HCT116 (cell line): ENCODE results near the gene CTRL. TPM values are rescaled to one million over a fixed set of nuclear protein-coding genes. Genes with fewer than 3 reads are reported as not detected.

Source experiments
- ATAC-seq: fragments of 200-7000 bp; cut with Tn5 transposase; 2 replicates; pipeline ENCODE4 v1.9.1; 2020; ENCODE audit warnings: mild to moderate bottlenecking, moderate library complexity
- BruUV-seq: library from RNA; stranded (reverse); fragments of 400-500 nt; replicated peaks from 2 replicates; lab custom pipeline; 2021; lab: Mats Ljungman, UMichigan
- CTCF ChIA-PET: fragments of 300-600 bp; sonication (Branson Sonifier 250); formaldehyde crosslinking; loops from one replicate; lab custom pipeline; 2021; ENCODE audit warnings: antibody characterized with exemption; lab: Charles Lee
- POLR2A ChIA-PET: fragments of 300-600, 350-600 bp; sonication (Branson Sonifier 250); formaldehyde crosslinking; loops from one replicate; lab custom pipeline; 2021; ENCODE audit warnings: antibody characterized with exemption; lab: Charles Lee
- RAD21 ChIA-PET, 2 experiments: fragments of 300-600 bp; sonication (Branson Sonifier 250); formaldehyde crosslinking; loops; one replicate each; lab custom pipeline; 2023; ENCODE audit warnings: low total read pairs in 2 of 2; ENCODE audit not compliant: uncharacterized antibody in 2 of 2, unreplicated experiment in 2 of 2, low non-redundant PET in 1 of 2; lab: Charles Lee
- DNase-seq: peaks from one replicate; pipeline ENCODE4 v3.0.0-alpha.2; 2010; ENCODE audit warnings: low read depth, low spot score
- H2AFZ ChIP-seq: fragments of 200-600 bp; shearing (Covaris generic), sonication (generic); 2 replicates; pipeline ENCODE4 v1.6.1; 2017; ENCODE audit warnings: low read depth, mixed run types, mixed read lengths, antibody characterized with exemption, low read length; ENCODE audit not compliant: poor library complexity, severe bottlenecking
- H3K27ac ChIP-seq: 2 replicates; pipeline ENCODE4 v1.5.1; 2012; ENCODE audit warnings: low read depth, low read length
- H3K27me3 ChIP-seq: fragments of 200-600 bp; sonication (generic); 2 replicates; pipeline ENCODE4 v1.6.1; 2016; ENCODE audit warnings: mixed run types, low read length, mixed read lengths; ENCODE audit not compliant: insufficient read depth
- H3K36me3 ChIP-seq, 2 experiments: fragments of 200-500 bp in 1 of 2; fragments of 200-600 bp in 1 of 2; sonication (Bioruptor generic) in 1 of 2; sonication (generic) in 1 of 2; 2 replicates each; pipeline versions ENCODE4 v1.5.1 to v1.6.1; 2014 to 2016; ENCODE audit warnings: low read length in 2 of 2, inconsistent platforms in 1 of 2, mixed read lengths in 1 of 2, mixed run types in 1 of 2; ENCODE audit not compliant: insufficient read depth in 2 of 2, control insufficient read depth in 1 of 2
- H3K4me1 ChIP-seq, 2 experiments: fragments of 200-600 bp in 1 of 2; sonication (generic) in 1 of 2; 2 replicates each; pipeline versions ENCODE4 v1.5.1 to v1.6.1; 2012 to 2017; ENCODE audit warnings: low read length in 2 of 2, inconsistent platforms in 1 of 2, mild to moderate bottlenecking in 1 of 2, mixed read lengths in 1 of 2, mixed run types in 1 of 2, moderate library complexity in 1 of 2; ENCODE audit not compliant: insufficient read depth in 2 of 2, control insufficient read depth in 1 of 2
- H3K4me2 ChIP-seq: fragments of 200-600 bp; sonication (generic); 2 replicates; pipeline ENCODE4 v1.6.1; 2017; ENCODE audit warnings: mixed run types, low read length, mixed read lengths
- H3K4me3 ChIP-seq, 2 experiments: fragments of 200-600 bp in 1 of 2; sonication (generic) in 1 of 2; replicated peaks in 1 of 2; 2 replicates each; pipeline ENCODE4 v1.5.1; 2011 to 2016; ENCODE audit warnings: low read length in 2 of 2, control low read depth in 1 of 2, low read depth in 1 of 2, mild to moderate bottlenecking in 1 of 2, mixed read lengths in 1 of 2, mixed run types in 1 of 2
- H3K79me2 ChIP-seq: fragments of 200-600 bp; sonication (generic); 2 replicates; pipeline ENCODE4 v1.6.1; 2017; ENCODE audit warnings: mild to moderate bottlenecking, mixed run types, low read length, moderate library complexity, mixed read lengths; ENCODE audit not compliant: insufficient read depth
- H3K9ac ChIP-seq: fragments of 200-600 bp; sonication (generic); 2 replicates; pipeline ENCODE4 v1.6.1; 2016; ENCODE audit warnings: low read length, mixed read lengths
- H3K9me2 ChIP-seq: fragments of 200-600 bp; sonication (generic), shearing (Covaris generic); 2 replicates; pipeline ENCODE4 v1.6.1; 2017; ENCODE audit warnings: mixed run types, mild to moderate bottlenecking, moderate library complexity; ENCODE audit not compliant: insufficient read depth
- H3K9me3 ChIP-seq, 2 experiments: fragments of 200-500 bp in 1 of 2; fragments of 200-600 bp in 1 of 2; sonication (Bioruptor generic) in 1 of 2; sonication (generic) in 1 of 2; 2 replicates each; pipeline ENCODE4 v1.6.1; 2014 to 2017; ENCODE audit warnings: low read length in 2 of 2, mixed read lengths in 2 of 2, inconsistent platforms in 1 of 2, low read depth in 1 of 2, mild to moderate bottlenecking in 1 of 2, mixed run types in 1 of 2, moderate library complexity in 1 of 2; ENCODE audit not compliant: control insufficient read depth in 1 of 2, insufficient read depth in 1 of 2
- H4K20me1 ChIP-seq: fragments of 200-600 bp; sonication (generic), shearing (Covaris generic); 2 replicates; pipeline ENCODE4 v1.6.1; 2017; ENCODE audit warnings: mixed run types, mild to moderate bottlenecking, moderate library complexity; ENCODE audit not compliant: insufficient read depth
- FOSL1 ChIP-seq: IDR thresholded peaks from 2 replicates; pipeline ENCODE4 v1.6.1; 2012; ENCODE audit warnings: low read depth
- POLR2AphosphoS5 ChIP-seq: IDR thresholded peaks from 2 replicates; pipeline ENCODE4 v1.6.1; 2011; ENCODE audit warnings: mild to moderate bottlenecking, low read depth, low read length, moderate library complexity
- RAD21 ChIP-seq: IDR thresholded peaks from 2 replicates; pipeline ENCODE4 v1.6.1; 2012; ENCODE audit warnings: low read depth, mild to moderate bottlenecking
- ZNF274 ChIP-seq: fragments of 200-500 bp; sonication (Bioruptor generic); IDR thresholded peaks from 2 replicates; pipeline ENCODE4 v1.6.1; 2014; ENCODE audit warnings: mild to moderate bottlenecking, low read depth, low read length, inconsistent platforms
- intact Hi-C: fragments of 100-400 bp; cut with micrococcal nuclease; formaldehyde crosslinking; loops from 2 replicates; pipeline ENCODE4 v1.10.0; 2022
- total RNA-seq: library from RNA; stranded (reverse); gene quantifications from one replicate; pipeline ENCODE4 v1.2.1, GENCODE V29; 2021; ENCODE audit not compliant: unreplicated experiment
- TF ChIP-seq, protein P1 (sequence below): IDR thresholded peaks from 2 replicates; pipeline ENCODE4 v1.6.1; 2011; ENCODE audit warnings: mild to moderate bottlenecking, low read length, moderate library complexity; ENCODE audit not compliant: insufficient replicate concordance; ENCODE audit errors: extremely low read depth
- TF ChIP-seq, protein P2 (sequence below), 3 experiments: fragments of 200-600 bp in 1 of 3; sonication (generic) in 1 of 3; IDR thresholded peaks in 2 of 3; conservative IDR thresholded peaks in 1 of 3; 2 replicates each; pipeline ENCODE4 v1.5.1; 2012 to 2017; ENCODE audit warnings: low read depth in 2 of 3, low read length in 2 of 3, antibody characterized with exemption in 1 of 3, borderline replicate concordance in 1 of 3, control low read depth in 1 of 3, mild to moderate bottlenecking in 1 of 3, mixed read lengths in 1 of 3, mixed run types in 1 of 3, moderate library complexity in 1 of 3; ENCODE audit not compliant: insufficient read depth in 1 of 3

The CTRL gene
- total RNA-seq, 1 experiment from 2014 or later: 3.4 TPM

DNA sequence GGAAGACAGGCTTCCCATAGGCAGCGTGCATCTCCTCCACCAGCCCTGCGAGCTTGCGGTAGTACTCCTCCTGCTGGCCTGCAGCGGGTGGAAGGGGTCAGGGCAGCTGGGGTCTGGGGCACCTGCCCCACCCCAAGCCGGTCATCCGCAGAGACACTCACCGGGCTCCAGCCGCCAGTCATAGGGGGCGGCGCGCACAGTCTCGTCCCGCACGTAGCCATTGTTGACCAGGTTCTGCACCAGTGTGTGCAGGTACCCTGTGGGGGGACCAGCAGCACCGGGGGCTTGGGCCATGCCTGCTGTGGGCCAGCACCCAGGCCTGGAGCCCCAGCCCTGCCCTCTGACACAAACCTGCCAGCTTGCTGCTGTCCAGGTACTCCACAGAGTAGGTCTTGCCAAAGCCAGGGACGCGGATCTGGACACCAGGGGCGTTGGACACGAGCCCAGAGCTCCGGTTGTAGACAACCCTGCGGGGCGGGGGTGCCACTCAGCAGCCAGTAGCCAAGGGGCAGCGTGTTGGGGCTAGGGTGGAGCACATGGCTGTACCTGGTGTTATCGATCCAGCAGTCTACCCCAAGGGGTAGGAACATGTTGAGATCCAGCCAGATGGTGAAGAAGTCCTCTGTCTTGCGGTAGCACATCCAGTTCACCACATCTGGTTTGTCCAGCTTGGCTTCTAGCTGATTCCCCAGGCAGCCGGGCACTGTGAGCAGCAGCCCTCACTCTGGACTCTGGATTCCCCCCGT lies 11.0 kb upstream of the CTRL start:
- Histone ChIP-seq H3K36me3 (peaks cover 0 to 15% of the 10 kb centered on the region in 2 experiments; a peak in 2 of 4 replicates), H3K27me3 (no peaks in the 10 kb centered on the region), H4K20me1 (no peaks in the 10 kb centered on the region), H3K9me3 (no peaks in the 10 kb centered on the region), H3K27ac (peak overlapping the region; percentile 25; the same call in 1 of the 2 replicates), H2AFZ (no peak overlapping the region), H3K9ac (no peak overlapping the region), H3K9me2 (no peaks in the 10 kb centered on the region), H3K4me2 (no peak overlapping the region), H3K4me1 (peaks cover 0 to 16% of the 10 kb centered on the region in 2 experiments; a peak in 2 of 4 replicates), H3K4me3 (no peak overlapping the region), H3K79me2 (no peaks in the 10 kb centered on the region; the same call in 1 of the 2 replicates)
- ChIA-PET POLR2A (no interaction called here), CTCF (interaction anchor here (1.0 to 1.7 kb wide), 5 partner anchors 24 to 321 kb away, joined by 3 to 8 read pairs (median 4); no protein-coding TSS in a partner anchor), RAD21 (interaction anchor here in 1 of 2 experiments (0.6 kb wide), 1 partner anchor 809 kb away, joined by 3 read pairs; no protein-coding TSS in a partner anchor)
- no TSS peak for BruUV-seq
- no peak for DNase-seq
- ATAC-seq: peak; percentile 24
- TF ChIP-seq ZNF274 (no peak), POLR2AphosphoS5 (peak; percentile 8; the same call in 1 of the 2 replicates)
- intact Hi-C loops: no loop called here

DNA sequence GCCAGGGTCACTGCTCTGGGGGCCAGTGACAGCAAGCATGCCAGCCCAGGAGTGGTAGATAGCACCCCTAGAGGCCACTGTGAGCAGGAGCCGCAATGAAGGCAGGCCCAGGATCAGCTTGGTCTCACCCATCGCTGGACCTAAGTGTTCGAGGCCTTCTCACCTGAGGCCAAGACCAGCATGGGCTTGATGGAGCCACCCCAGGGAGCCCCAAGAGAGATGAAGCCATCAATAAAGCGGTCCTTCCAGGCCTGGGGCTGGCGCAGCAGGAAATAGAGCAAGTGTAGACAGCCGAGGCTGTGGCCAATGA lies 10.5 kb upstream of the CTRL start:
- DNase-seq: no peak
- ChIA-PET CTCF (interaction anchor here (1.0 to 1.7 kb wide), 5 partner anchors 25 to 322 kb away, joined by 3 to 8 read pairs (median 4); no protein-coding TSS in a partner anchor), RAD21 (interaction anchor here in 1 of 2 experiments (0.6 kb wide), 1 partner anchor 810 kb away, joined by 3 read pairs; no protein-coding TSS in a partner anchor), POLR2A (no interaction called here)
- intact Hi-C loops: no loop called here
- peak; percentile 85 for ATAC-seq
- TF ChIP-seq, protein P1, sequence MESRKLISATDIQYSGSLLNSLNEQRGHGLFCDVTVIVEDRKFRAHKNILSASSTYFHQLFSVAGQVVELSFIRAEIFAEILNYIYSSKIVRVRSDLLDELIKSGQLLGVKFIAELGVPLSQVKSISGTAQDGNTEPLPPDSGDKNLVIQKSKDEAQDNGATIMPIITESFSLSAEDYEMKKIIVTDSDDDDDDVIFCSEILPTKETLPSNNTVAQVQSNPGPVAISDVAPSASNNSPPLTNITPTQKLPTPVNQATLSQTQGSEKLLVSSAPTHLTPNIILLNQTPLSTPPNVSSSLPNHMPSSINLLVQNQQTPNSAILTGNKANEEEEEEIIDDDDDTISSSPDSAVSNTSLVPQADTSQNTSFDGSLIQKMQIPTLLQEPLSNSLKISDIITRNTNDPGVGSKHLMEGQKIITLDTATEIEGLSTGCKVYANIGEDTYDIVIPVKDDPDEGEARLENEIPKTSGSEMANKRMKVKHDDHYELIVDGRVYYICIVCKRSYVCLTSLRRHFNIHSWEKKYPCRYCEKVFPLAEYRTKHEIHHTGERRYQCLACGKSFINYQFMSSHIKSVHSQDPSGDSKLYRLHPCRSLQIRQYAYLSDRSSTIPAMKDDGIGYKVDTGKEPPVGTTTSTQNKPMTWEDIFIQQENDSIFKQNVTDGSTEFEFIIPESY: no peak
- TF ChIP-seq, protein P2, sequence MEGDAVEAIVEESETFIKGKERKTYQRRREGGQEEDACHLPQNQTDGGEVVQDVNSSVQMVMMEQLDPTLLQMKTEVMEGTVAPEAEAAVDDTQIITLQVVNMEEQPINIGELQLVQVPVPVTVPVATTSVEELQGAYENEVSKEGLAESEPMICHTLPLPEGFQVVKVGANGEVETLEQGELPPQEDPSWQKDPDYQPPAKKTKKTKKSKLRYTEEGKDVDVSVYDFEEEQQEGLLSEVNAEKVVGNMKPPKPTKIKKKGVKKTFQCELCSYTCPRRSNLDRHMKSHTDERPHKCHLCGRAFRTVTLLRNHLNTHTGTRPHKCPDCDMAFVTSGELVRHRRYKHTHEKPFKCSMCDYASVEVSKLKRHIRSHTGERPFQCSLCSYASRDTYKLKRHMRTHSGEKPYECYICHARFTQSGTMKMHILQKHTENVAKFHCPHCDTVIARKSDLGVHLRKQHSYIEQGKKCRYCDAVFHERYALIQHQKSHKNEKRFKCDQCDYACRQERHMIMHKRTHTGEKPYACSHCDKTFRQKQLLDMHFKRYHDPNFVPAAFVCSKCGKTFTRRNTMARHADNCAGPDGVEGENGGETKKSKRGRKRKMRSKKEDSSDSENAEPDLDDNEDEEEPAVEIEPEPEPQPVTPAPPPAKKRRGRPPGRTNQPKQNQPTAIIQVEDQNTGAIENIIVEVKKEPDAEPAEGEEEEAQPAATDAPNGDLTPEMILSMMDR (IDR thresholded peaks at IDR 0.05 in 2 of 3, conservative IDR thresholded peaks at IDR 0.05 in 1 of 3; ENCODE audit: borderline replicate concordance in 1 of 3, insufficient read depth in 1 of 3, low read depth in 2 of 3, low read length in 2 of 3): peak in 2 of 3 experiments; percentile 86 to 88; a peak in 5 of 6 replicates
- TF ChIP-seq FOSL1 (no peak), RAD21 (peak; percentile 52)
- Histone ChIP-seq H3K4me1 (peaks cover under 1 to 20% of the 10 kb centered on the region in 2 experiments; a peak in 3 of 4 replicates), H2AFZ (no peak overlapping the region), H3K36me3 (peaks cover 0 to 10% of the 10 kb centered on the region in 2 experiments; a peak in 2 of 4 replicates), H3K79me2 (peaks cover 4% of the 10 kb centered on the region; the same call in 1 of the 2 replicates), H3K27ac (peak overlapping the region; percentile 15; the same call in 1 of the 2 replicates), H3K4me2 (no peak overlapping the region), H3K9me2 (no peaks in the 10 kb centered on the region), H3K9ac (no peak overlapping the region), H3K4me3 (no peak overlapping the region), H3K9me3 (no peaks in the 10 kb centered on the region), H4K20me1 (no peaks in the 10 kb centered on the region), H3K27me3 (no peaks in the 10 kb centered on the region)
- no TSS peak for BruUV-seq
